NOMO-1 treated with dmso at 0.1 percent for 144 hours (cell line): ENCODE results near the gene SLA2.
"Not testable (repeated sequence)": the region's sequence is repeated elsewhere in the genome, so short reads cannot be mapped to it uniquely, and the experiment has no call there.

Experiments used
- DNase-seq: peaks from one replicate; lab custom pipeline; 2025; ENCODE audit not compliant: unreplicated experiment; lab: John Stamatoyannopoulos, UW

SLA2 gene

GRCh38 chr20:36576081-36576445 lies 69.9 kb downstream of the SLA2 start:
- DNase-seq, result no peak

- DNase-seq, result no peak
Measured at GRCh38 chr20:36574366-36575135, 71.4 kb downstream of the SLA2 start.

GRCh38 chr20:36573798-36574365 lies 72.1 kb downstream of the SLA2 start:
- DNase-seq, result peak; percentile 14

GRCh38 chr20:36573103-36573797 lies 72.7 kb downstream of the SLA2 start, which contains the start of gene TGIF2:
Gene TGIF2 (plus strand): TSS chr20:36573597. CDS start chr20:36578775, 5,178 bp downstream.
- DNase-seq, result peak; percentile 68

GRCh38 chr20:36572701-36573102 lies 73.3 kb downstream of the SLA2 start:
- DNase-seq, result no peak

GRCh38 chr20:36571564-36572504 lies 74.2 kb downstream of the SLA2 start:
- DNase-seq, result no peak

- no peak for DNase-seq
Measured at GRCh38 chr20:36569847-36570429, 76.1 kb downstream of the SLA2 start.

GRCh38 chr20:36565520-36565919 lies 80.5 kb downstream of the SLA2 start:
- no peak for DNase-seq

- DNase-seq, result not testable (repeated sequence)
Measured at GRCh38 chr20:36564726-36565121, 81.3 kb downstream of the SLA2 start.

GRCh38 chr20:36564078-36564725 lies 81.8 kb downstream of the SLA2 start:
- not testable (repeated sequence) for DNase-seq

- no peak for DNase-seq
Measured at GRCh38 chr20:36563374-36563773, 82.6 kb downstream of the SLA2 start.

- no peak for DNase-seq
Measured at GRCh38 chr20:36562724-36563123, 83.3 kb downstream of the SLA2 start.
